HG03521 (cell line): Measurements from ENCODE around the gene RSF1.
A peak's percentile ranks its signal among the peaks of the same experiment; 100 is the strongest.

ENCODE experiments used
- ATAC-seq: cut with Tn5 transposase; IDR thresholded peaks from one replicate; pipeline ENCODE4 v1.9.1; 2021; ENCODE audit warnings: mild to moderate bottlenecking, moderate library complexity; ENCODE audit not compliant: unreplicated experiment

Gene RSF1

GRCh38 chr11:77698896-77699295 lies 121.6 kb downstream of the RSF1 start:
- no peak for ATAC-seq

DNA sequence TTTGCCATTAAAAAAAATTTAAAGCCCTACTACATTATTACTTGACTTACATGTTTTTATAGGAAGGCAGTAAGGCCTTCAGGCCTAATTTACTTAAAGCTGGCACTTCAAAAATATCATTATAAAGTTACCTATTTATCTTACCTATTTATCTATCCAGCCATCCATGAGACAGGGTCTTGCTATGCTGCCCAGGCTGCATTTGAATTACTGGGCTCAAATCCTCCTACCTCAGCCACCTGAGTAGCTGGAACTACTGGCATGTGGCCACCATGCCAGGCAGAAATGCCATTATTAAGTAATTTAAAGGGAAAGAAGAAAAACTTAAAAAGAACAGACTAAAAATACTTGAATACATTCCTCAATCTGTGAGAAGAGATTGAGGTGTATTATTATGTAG lies 122.7 kb downstream of the RSF1 start:
- ATAC-seq, result no peak

DNA sequence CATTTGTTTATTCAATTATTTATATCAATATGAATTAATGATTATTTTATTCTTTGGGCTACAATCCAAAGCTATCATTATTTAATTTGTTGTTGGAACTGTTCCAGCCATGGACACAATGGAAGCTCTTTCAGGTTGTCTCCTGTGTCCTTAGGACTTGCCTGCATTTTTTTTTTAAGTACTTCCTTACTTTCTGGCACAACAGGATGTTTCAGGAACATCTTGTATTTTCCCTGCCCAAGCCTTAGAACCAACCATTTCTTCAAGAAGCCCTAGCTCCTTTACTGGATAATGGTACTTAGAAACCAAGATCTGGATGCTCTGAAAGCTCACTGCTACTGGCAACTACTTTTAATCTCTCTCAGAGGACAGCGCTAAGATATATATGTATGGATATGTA lies 125.1 kb downstream of the RSF1 start:
- no peak for ATAC-seq

DNA sequence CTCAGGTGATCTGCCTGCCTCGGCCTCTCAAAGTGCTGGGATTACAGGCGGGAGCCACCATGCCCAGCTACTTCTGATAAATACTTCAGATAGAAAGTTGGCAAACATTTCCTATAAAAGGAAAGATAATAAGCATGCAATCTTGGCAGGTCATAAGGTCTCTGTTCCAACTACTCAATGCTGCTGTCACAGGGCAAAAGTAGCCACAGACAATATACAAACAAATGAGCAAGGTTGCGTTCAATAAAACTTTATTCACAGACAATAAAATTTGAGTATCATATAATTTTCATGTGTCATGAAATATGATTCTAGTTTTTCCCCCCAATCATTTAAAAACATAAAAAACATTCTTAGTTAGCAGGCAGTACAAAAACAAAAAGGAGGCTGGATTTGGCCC lies 129.9 kb downstream of the RSF1 start:
- ATAC-seq, result no peak

DNA sequence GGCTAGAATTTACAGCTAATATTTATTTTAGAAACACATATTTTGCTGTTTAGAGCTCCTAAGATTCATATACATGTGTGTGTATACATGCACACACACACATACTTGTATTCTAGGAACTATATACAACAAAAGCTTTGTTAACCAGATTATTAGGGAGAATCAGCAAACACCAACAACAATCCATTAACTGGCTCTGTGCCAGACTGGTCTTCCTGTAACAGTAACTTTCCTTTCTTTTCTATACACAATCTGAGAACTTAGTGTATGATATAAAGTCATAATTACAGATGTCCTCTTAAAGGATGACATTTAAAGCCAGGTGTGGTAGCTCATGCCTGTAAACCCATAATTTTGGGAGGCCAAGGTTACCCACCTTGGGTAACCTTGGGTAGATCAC lies 133.4 kb downstream of the RSF1 start:
- ATAC-seq, result no peak

DNA sequence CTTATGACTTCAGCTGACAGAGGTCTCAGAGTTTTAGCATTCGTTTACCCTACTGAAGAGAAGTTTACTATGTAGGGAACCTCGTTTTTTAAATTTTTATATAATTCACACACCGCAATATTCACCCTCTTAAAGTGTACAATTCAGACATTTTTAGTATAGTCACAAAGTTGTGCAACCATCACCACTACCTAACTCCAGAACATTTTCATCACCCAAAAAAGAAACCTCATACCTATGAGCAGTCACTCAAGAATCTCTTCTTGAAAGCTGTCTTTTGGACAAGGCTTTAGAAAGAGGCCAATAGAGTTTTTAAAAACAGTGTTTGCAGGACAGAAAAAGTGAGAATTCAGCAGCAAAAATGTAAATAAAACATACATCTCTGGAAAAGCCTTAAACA lies 143.4 kb downstream of the RSF1 start:
- no peak for ATAC-seq

DNA sequence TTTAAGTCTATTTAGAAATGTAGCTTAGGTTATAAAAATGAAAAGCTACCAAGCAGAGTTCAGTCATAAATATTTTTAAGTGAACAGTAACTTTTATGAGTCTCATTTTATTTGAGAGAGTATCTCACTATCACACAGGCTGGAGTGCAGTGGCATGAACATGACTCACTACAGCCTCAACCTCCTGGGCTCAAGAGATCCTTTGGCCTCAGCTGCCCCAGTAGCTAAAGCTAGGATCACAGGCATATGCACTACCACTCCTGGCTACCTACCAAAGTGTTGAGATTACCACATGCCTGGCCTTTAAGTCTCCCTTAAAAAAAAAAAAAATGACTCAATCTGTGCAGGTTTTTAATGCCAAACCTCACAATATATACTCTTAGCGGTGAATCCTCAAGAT lies 148.3 kb downstream of the RSF1 start:
- no peak for ATAC-seq

DNA sequence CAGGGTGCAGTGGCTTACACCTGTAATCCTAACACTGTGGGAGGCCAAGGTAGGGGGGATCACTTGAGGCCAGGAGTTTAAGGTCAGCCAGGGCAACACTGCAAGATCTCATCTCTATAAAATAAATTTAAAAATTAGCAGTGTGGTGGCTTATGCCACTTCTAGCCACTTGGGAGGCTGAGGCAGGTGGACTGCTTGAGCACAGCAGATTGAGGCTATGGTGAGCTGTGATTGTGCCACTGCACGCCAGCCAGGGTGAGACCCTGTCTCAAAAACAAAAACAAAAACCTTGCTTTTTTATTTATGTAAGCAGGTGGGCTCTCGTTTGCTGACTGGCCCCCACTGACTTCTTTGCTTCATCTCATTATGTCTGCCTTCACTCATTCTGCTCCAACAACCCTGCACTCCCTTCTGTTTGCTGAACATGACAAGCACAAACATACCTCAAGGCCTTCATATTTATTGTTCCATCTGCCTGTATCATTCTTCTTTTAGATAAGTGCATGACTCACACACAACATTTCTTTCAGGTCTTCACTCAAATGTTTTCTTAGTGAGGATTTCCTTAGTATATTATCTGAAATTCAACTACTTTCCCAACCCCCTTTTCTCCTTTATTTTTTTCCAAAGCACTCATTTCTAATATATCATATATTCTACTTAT lies 150.5 kb downstream of the RSF1 start:
- ATAC-seq, result no peak

DNA sequence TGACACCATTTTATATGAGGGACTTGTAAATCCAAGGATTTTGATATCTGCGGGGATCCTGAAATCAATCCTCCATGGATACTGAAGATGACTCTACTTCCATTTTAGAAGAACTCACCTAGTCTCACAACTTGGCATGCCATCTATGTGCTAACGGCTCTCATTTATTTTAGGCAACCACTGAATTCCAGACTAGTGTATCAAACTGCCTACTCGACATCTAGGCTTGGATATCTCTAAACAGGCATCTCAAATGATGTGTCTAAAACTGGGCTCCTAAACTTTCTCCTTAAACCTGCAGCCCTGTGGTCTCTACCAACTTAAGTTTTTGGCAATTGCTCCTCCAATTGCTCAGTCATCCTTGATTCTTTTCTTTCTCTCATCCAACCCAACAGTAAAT lies 151.8 kb downstream of the RSF1 start:
- no peak for ATAC-seq

DNA sequence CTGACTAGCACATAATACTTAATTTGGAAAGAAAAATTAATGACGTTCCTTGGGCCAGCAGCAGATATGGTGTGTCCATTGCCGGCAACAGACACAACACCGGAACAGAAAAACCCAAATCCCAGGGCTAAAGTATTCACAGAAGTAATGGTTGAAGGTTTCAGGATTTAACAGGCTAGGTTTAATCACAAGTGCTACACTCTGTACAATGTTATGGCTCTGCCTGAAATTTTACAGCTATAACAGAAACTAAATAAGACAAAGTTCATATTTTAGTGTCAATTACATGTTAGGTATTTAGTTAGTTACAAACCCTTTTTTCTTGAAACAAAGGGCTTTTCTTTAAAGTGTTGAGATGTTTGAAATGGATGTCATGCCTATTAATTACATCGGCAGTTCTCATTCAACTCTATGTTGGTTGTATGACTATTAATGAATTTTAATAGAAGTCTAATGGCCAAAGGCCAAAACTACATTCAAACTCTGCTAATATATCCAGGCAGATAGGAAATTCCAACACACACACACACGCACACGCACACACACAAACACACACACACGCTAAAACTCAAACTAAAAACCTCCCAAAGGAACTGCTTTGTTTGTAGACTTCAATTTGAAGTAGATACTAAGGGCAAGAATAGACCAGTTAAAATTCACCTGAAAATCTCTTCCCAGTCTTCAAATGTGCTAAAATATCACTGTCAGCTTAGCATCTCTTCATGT lies 155.1 kb downstream of the RSF1 start:
- no peak for ATAC-seq

- no peak for ATAC-seq
These were observed 158.9 kb downstream of the RSF1 start for GRCh38 chr11:77661670-77662069.

DNA sequence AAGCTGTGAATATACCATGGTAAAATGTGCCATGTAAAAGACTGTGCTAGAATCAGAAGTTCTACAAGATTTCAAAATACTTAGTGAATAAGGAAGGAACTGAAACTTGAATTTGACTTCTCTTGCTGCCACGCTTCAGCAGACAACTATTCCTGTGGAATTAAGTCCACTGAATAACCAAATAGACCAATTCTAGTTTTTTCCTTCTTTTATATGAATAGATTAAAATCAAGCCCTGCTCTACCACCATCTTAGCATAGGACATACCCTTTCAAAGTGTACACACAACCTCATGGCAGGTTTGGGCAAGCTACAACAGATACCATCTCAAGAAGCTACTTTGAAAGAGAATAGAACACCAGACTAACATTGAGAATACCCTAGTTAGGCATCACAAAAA lies 159.6 kb downstream of the RSF1 start:
- ATAC-seq, result no peak

- no peak for ATAC-seq
These were observed 162.1 kb downstream of the RSF1 start for GRCh38 chr11:77658213-77659013.

DNA sequence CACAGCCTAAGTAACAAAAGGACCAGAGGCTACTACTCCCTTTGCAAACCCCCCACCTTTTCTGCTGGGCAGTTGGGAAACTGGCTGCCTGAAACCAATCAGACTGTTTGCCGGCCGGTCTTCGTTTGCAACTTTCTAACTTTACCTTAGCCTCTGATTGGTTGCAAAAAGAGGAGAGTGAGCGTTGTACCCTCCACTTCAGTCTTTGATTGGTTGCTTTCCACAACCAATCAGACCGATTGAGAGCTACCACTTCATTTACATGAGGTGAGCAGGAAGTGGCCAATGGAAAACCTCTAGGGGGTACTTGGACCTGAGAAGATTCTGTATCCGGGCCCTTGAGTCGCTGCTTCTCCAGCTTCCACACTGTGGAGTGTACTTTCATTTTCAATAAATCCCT lies 164.2 kb downstream of the RSF1 start:
- no peak for ATAC-seq

DNA sequence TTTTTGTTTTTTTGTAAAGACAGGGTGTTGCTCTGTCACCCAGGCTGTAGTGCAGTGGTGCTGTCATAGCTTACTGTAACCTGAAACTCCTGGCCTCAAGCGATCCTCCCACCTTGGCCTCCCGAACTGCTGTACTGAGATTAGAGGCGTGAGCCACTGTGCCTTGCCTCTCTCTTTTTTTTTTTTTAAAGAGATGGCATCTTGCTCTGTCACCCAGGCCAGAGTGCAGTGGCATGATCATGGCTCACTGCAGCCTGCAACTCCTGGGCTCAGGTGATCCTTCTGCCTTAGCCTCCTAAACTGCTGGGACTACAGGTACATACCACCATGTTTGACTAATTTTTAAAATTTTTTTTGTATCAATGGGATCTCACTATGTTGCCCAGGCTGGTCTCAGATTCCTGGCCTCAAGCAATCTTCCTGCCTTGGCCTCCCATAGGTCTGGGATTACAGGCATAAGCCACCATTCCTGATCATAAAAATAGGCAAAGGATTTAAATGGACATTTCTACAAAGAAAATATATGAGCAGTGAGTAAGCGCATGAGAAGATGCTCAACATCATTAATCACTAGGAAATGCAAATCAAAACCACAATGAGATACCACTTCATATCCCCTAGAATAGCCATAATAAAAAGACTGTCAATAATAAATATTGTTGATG lies 165.6 kb downstream of the RSF1 start:
- no peak for ATAC-seq

DNA sequence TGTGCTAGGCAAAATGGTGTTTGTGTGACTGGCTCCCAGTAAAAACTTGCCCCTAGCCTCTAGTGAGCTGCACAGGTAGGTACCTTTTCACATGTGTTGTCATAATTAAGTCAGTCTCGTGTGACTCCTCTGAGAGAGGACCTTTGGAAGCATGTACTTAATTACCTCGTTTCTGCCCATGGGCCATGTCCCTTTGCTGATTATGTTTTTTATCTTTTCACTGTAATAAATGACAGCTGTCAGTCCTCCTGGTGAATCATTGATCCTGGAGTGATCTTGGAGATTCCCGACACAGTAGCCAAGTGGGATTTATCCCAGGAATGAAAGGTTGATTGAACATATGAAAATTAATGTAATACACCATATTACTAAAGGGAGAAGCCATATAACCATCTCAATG lies 170.4 kb downstream of the RSF1 start:
- no peak for ATAC-seq

- ATAC-seq, result no peak
These were observed 172.7 kb downstream of the RSF1 start for GRCh38 chr11:77647654-77648305.

DNA sequence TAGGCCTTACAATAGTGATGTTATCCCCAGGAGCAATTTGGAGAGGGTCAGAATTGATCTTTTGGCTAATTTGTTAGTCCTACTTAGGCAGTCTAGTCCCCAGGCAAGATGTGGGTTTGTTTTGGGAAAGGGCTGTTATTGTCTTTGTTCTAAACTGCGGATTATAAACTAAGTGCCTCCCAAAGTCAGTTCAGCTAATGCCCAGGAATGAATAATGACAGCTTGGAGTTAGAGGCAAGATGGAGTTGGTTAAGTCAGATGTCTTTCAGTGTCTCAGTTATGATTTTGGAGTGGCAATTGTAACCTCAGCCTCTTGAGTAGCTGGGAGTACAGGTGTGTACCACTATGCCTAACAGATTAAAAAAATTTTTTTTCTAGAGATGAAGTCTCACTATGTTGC lies 175.6 kb downstream of the RSF1 start:
- ATAC-seq, result no peak

- ATAC-seq, result no peak
These were observed 178.3 kb downstream of the RSF1 start for GRCh38 chr11:77642228-77642627.

DNA sequence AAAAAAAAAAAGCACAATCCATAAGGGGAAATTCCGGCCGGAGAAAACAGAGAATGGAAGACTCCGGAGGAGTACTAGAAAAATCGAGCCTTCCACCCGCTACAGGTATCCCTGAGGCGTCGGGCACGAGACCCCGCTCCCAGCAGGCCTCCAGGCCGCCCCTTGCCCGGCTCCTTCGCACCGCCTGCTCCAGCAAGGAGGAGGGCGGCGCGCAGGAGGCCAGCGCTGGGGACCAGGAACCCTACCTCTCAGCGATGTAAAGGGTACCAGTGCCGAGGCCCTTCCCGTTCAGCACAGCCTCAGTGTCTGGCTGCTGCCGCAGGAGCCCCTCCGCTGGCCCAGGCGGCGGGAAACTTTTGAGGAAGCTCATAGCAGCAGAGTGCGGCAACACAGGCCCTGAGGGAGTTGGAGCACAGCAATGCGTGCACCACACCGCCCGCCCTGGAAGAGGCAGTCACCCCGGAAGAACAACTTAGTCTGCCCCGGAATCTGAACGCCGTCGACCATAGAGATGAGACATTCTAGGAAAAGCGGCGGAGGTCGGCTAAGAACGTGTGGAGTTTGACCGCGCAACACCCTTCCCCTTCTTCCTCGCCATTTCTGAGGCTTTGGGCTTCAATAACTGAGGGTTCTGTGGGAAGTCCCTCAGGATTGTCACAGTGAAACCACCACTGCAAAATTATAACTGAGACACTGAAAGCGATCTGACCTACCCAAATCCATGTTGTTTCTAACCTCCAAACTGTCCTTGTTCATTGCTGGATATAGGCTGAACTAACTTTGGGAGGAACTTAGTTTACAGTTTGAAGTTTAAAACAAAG lies 183.0 kb downstream of the RSF1 start, which contains the start of gene CLNS1A:
TSS of gene CLNS1A (minus strand) at position 450 of the 821 bp plus-strand sequence. CDS start at position 370, 80 bp downstream.
- ATAC-seq, result peak; percentile 92
